Kidney epithelial cell (primary cell): ENCODE measurements around the gene JTB. TPM values are rescaled to one million over a fixed set of nuclear protein-coding genes. Genes with fewer than 3 reads are reported as not detected.

Experiments used
- DNase-seq: peaks from one replicate; pipeline ENCODE4 v3.0.0-alpha.2; 2010; ENCODE audit warnings: low read depth
- H3K27me3 ChIP-seq: 2 replicates; pipeline ENCODE4 v1.6.0; 2011; ENCODE audit warnings: low read length; ENCODE audit not compliant: control insufficient read depth, insufficient read depth
- H3K36me3 ChIP-seq: 2 replicates; pipeline ENCODE4 v1.5.1; 2011; ENCODE audit warnings: low read length; ENCODE audit not compliant: control insufficient read depth, insufficient read depth
- H3K4me3 ChIP-seq: 2 replicates; pipeline ENCODE4 v1.5.1; 2011; ENCODE audit warnings: low read depth, mild to moderate bottlenecking, control low read depth, low read length
- CTCF ChIP-seq: IDR thresholded peaks from 2 replicates; pipeline ENCODE4 v1.5.1; 2011; ENCODE audit warnings: mild to moderate bottlenecking, moderate library complexity, low read length, control low read depth, inconsistent platforms; ENCODE audit not compliant: insufficient read depth, poor library complexity, severe bottlenecking
- total RNA-seq: library from RNA; depleted of rRNA; stranded (reverse); fragments of >200 nt; gene quantifications from 2 replicates; pipeline ENCODE4 v1.2.3, GENCODE V29; 2015

The JTB gene
- total RNA-seq, 1 donor from 2014 or later: 220 TPM

GRCh38 chr1:153937331-153937730 lies 40.1 kb downstream of the JTB start:
- Histone ChIP-seq H3K4me3 (no peak overlapping the region), H3K27me3 (no peaks in the 10 kb centered on the region), H3K36me3 (peaks cover 6% of the 10 kb centered on the region)
- DNase-seq: no peak
- no peak for TF ChIP-seq CTCF

- H3K4me3 ChIP-seq: no peak overlapping the region
- peaks cover 6% of the 10 kb centered on the region for H3K36me3 ChIP-seq
- no peak for TF ChIP-seq CTCF
- no peak for DNase-seq
- H3K27me3 ChIP-seq: no peaks in the 10 kb centered on the region
These were observed 41.3 kb downstream of the JTB start for GRCh38 chr1:153936011-153936802.

- Histone ChIP-seq H3K27me3 (no peaks in the 10 kb centered on the region), H3K36me3 (peaks cover 6% of the 10 kb centered on the region), H3K4me3 (no peak overlapping the region)
- no peak for DNase-seq
- TF ChIP-seq CTCF: no peak
These were observed 42.7 kb downstream of the JTB start for GRCh38 chr1:153934746-153935145.

- Histone ChIP-seq H3K36me3 (peaks cover 6% of the 10 kb centered on the region), H3K4me3 (no peak overlapping the region), H3K27me3 (no peaks in the 10 kb centered on the region)
- DNase-seq: no peak
- TF ChIP-seq CTCF: no peak
These were observed 43.5 kb downstream of the JTB start for GRCh38 chr1:153933955-153934354.

GRCh38 chr1:153933430-153933829 lies 44.0 kb downstream of the JTB start:
- Histone ChIP-seq H3K36me3 (peaks cover 6% of the 10 kb centered on the region), H3K27me3 (no peaks in the 10 kb centered on the region), H3K4me3 (no peak overlapping the region)
- DNase-seq: no peak
- TF ChIP-seq CTCF: no peak
